Measurements from ENCODE around the gene MTRF1L.
"Not testable (repeated sequence)": the region's sequence is repeated elsewhere in the genome, so short reads cannot be mapped to it uniquely, and the experiment has no call there.

MTRF1L gene

GRCh38 chr6:152966168-152966894 is 36.2 kb downstream of the MTRF1L start:
- not testable (repeated sequence) for DNase-seq

GRCh38 chr6:152959333-152959732 is 43.2 kb downstream of the MTRF1L start:
- no peak for DNase-seq

GRCh38 chr6:152957796-152958195 is 44.7 kb downstream of the MTRF1L start:
- no peak for DNase-seq

GRCh38 chr6:152954443-152954842 is 48.1 kb downstream of the MTRF1L start:
- no peak for DNase-seq

- DNase-seq = no peak
These were observed 49.5 kb downstream of the MTRF1L start for GRCh38 chr6:152952866-152953509.

- no peak for DNase-seq
These were observed 50.5 kb downstream of the MTRF1L start for GRCh38 chr6:152952045-152952444.

- no peak for DNase-seq
These were observed 52.3 kb downstream of the MTRF1L start for GRCh38 chr6:152950240-152950639.

- DNase-seq = peak in 1 of 2 donors; percentile 36
These were observed 54.2 kb downstream of the MTRF1L start for GRCh38 chr6:152948150-152948768.

GRCh38 chr6:152946995-152947394 is 55.5 kb downstream of the MTRF1L start:
- DNase-seq = no peak

GRCh38 chr6:152946484-152946883 is 56.0 kb downstream of the MTRF1L start:
- DNase-seq = no peak

- no peak for DNase-seq
These were observed 59.1 kb downstream of the MTRF1L start for GRCh38 chr6:152943260-152943897.

- no peak for DNase-seq
These were observed 60.1 kb downstream of the MTRF1L start for GRCh38 chr6:152942319-152942869.

GRCh38 chr6:152941746-152942145 is 60.8 kb downstream of the MTRF1L start:
- no peak for DNase-seq

Data from CD4-positive, alpha-beta T cell treated with Interleukin-1 beta for 1 hour (primary cell).